B cell (primary cell): Measurements from ENCODE around the gene NAA35. TPM values are rescaled to one million over a fixed set of nuclear protein-coding genes. Genes with fewer than 3 reads are reported as not detected.

Experiments used
- ATAC-seq: fragments of 200-7000 bp; cut with Tn5 transposase; one replicate; pipeline ENCODE4 v1.10.0; 2021; ENCODE audit warnings: low read depth, mild to moderate bottlenecking, moderate number of reproducible peaks, moderate library complexity
- CTCF ChIA-PET: fragments of 350-600 bp; sonication (Branson Sonifier 250); formaldehyde crosslinking; loops from one replicate; lab custom pipeline; 2021; ENCODE audit warnings: antibody characterized with exemption, inconsistent platforms; lab: Charles Lee
- POLR2A ChIA-PET: fragments of 350-600 bp; sonication (Branson Sonifier 250); formaldehyde crosslinking; loops from one replicate; lab custom pipeline; 2021; ENCODE audit warnings: antibody characterized with exemption; lab: Charles Lee
- DNase-seq: peaks from one replicate; pipeline ENCODE4 v3.0.0; 2013
- H2AFZ ChIP-seq: 2 replicates; pipeline ENCODE4 v1.6.1; 2012; ENCODE audit warnings: mild to moderate bottlenecking, low read depth, low read length; ENCODE audit not compliant: insufficient read depth, poor library complexity, severe bottlenecking
- H3K27ac ChIP-seq, 2 donors: 1 replicate in 1 of 2; 2 replicates in 1 of 2; pipeline ENCODE4 v1.5.1; 2012 to 2013; ENCODE audit warnings: low read length in 2 of 2, mild to moderate bottlenecking in 2 of 2, moderate library complexity in 1 of 2
- H3K27me3 ChIP-seq, 4 experiments: fragments of 200-600 bp in 1 of 4; sonication (generic) in 1 of 4; replicated peaks in 1 of 4; 1 replicate in 2 of 4; 2 replicates in 2 of 4; pipeline versions ENCODE4 v1.6.1 to v1.7.0; 2013 to 2016; ENCODE audit warnings: low read length in 3 of 4, mild to moderate bottlenecking in 2 of 4, mixed read lengths in 1 of 4, moderate library complexity in 1 of 4; ENCODE audit not compliant: insufficient read depth in 4 of 4, control insufficient read depth in 3 of 4; ENCODE audit errors: control extremely low read depth in 1 of 4
- H3K36me3 ChIP-seq, 2 experiments: replicated peaks in 1 of 2; 1 replicate in 1 of 2; 2 replicates in 1 of 2; pipeline versions ENCODE4 v1.6.1 to v1.7.1; 2013; ENCODE audit warnings: low read length in 1 of 2; ENCODE audit not compliant: insufficient read depth in 2 of 2, control insufficient read depth in 1 of 2; ENCODE audit errors: control extremely low read depth in 1 of 2, extremely low read depth in 1 of 2
- H3K4me1 ChIP-seq, 2 donors: fragments of 200-600 bp in 1 of 2; sonication (generic) in 1 of 2; 1 replicate in 1 of 2; 2 replicates in 1 of 2; pipeline versions ENCODE4 v1.5.1 to v1.6.1; 2013 to 2017; ENCODE audit warnings: low read length in 2 of 2; ENCODE audit not compliant: control insufficient read depth in 2 of 2, insufficient read depth in 2 of 2
- H3K4me2 ChIP-seq: replicated peaks from 2 replicates; pipeline ENCODE3; 2012; ENCODE audit warnings: mild to moderate bottlenecking, low read depth, low read length; ENCODE audit not compliant: poor library complexity, severe bottlenecking
- H3K4me3 ChIP-seq, 5 experiments: fragments of 200-600 bp in 1 of 5; sonication (generic) in 1 of 5; 1 replicate in 3 of 5; 2 replicates in 2 of 5; pipeline versions ENCODE4 v1.5.1 to v1.7.0; 2011 to 2016; ENCODE audit warnings: low read length in 4 of 5, mild to moderate bottlenecking in 4 of 5, low read depth in 2 of 5, control low read depth in 1 of 5, moderate library complexity in 1 of 5; ENCODE audit not compliant: insufficient read depth in 1 of 5; ENCODE audit errors: control extremely low read depth in 1 of 5, extremely low read depth in 1 of 5
- H3K79me2 ChIP-seq: fragments of 200-600 bp; sonication (generic); one replicate; pipeline ENCODE4 v1.6.0; 2016; ENCODE audit warnings: low read length; ENCODE audit not compliant: control insufficient read depth, insufficient read depth
- H3K9ac ChIP-seq: fragments of 200-600 bp; sonication (generic); 2 replicates; pipeline ENCODE4 v1.6.1; 2017; ENCODE audit warnings: mild to moderate bottlenecking, low read length, moderate library complexity
- H3K9me3 ChIP-seq, 3 donors: one replicate each; pipeline versions ENCODE4 v1.6.1 to v1.7.1; 2013; ENCODE audit warnings: low read length in 2 of 3; ENCODE audit not compliant: control insufficient read depth in 2 of 3, insufficient read depth in 1 of 3; ENCODE audit errors: control extremely low read depth in 1 of 3
- H4K20me1 ChIP-seq: 2 replicates; pipeline ENCODE4 v1.6.0; 2012; ENCODE audit warnings: mild to moderate bottlenecking, low read length; ENCODE audit not compliant: insufficient read depth, control insufficient read depth, poor library complexity, severe bottlenecking
- H3K27ac Mint-ChIP-seq: one replicate; pipeline ENCODE4 v1.8.0; 2021; ENCODE audit warnings: mixed read lengths
- H3K27me3 Mint-ChIP-seq: one replicate; pipeline ENCODE4 v1.8.0; 2021; ENCODE audit warnings: mixed read lengths
- H3K4me1 Mint-ChIP-seq: one replicate; pipeline ENCODE4 v1.8.0; 2021; ENCODE audit warnings: mixed read lengths
- H3K4me3 Mint-ChIP-seq: one replicate; pipeline ENCODE4 v1.8.0; 2021; ENCODE audit warnings: mixed read lengths
- H3K9me3 Mint-ChIP-seq: one replicate; pipeline ENCODE4 v1.8.0; 2022; ENCODE audit warnings: mixed read lengths; ENCODE audit not compliant: insufficient read depth
- EZH2 ChIP-seq: IDR thresholded peaks from 2 replicates; pipeline ENCODE4 v1.6.1; 2012; ENCODE audit warnings: borderline replicate concordance, low read depth, mild to moderate bottlenecking, moderate library complexity, low read length; ENCODE audit not compliant: insufficient read depth, poor library complexity, severe bottlenecking
- WGBS: methylation state at CpG from one replicate; pipeline ENCODE4 v1.1.5; 2013; ENCODE audit warnings: missing lambda C conversion rate; ENCODE audit not compliant: insufficient coverage; 5-methylcytosine and 5-hydroxymethylcytosine counted together
- intact Hi-C: fragments of 100-400 bp; cut with micrococcal nuclease; formaldehyde crosslinking; loops from one replicate; pipeline ENCODE4 v1.10.0; 2022
- polyA plus RNA-seq: library from polyadenylated mRNA; depleted of rRNA; stranded (reverse); fragments of >200 nt; gene quantifications from 2 replicates; pipeline ENCODE4 v1.2.3, GENCODE V29; 2012
- total RNA-seq, 2 donors: library from RNA; stranded (reverse); fragments of 120-200 nt in 1 of 2; gene quantifications; 1 replicate in 1 of 2; 2 replicates in 1 of 2; pipeline versions ENCODE4 v1.2.3 to v1.2.4, GENCODE V29; 2013 to 2022
- TF ChIP-seq, protein P1 (sequence below): fragments of 200-600 bp; IDR thresholded peaks from one replicate; pipeline ENCODE4 v1.8.0; 2022; ENCODE audit warnings: antibody characterized with exemption, mild to moderate bottlenecking

Gene NAA35
- total and polyA plus RNA-seq, 2 donors (not counting 1 experiment from before 2014, with no cell fraction given), result 4.5 to 26.2 TPM

DNA sequence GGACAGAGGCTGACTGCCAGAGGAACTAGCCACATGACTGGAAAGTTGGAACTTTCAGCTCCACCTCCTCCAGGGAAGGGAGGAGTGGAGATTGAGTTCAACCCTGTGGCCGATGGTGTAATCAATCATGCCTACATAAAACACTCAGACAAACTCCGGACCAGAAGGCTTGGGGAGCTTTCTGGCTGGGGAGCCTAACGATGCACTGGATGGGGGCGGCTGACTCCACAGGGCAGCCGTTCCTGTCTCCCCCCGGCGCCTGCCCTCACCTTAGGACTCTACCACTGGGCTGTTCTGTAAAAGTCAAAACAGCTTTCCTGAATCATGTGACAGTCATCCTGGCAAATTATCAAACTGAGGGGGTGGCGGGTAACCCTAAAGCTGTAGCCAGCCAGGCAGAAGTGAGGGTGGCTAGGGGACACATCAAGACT lies 100.4 kb downstream of the NAA35 start:
- WGBS, result 95% methylated on average over 7 of the region's 8 CpGs
- H3K4me3 ChIP-seq, result no peak overlapping the region
- POLR2A ChIA-PET, result no interaction called here
- ATAC-seq (no peak), DNase-seq (no peak)
- H3K9ac ChIP-seq, result no peak overlapping the region
- no peaks in the 10 kb centered on the region for H3K4me1 ChIP-seq
- H3K9me3 ChIP-seq, result no peaks in the 10 kb centered on the region
- H3K36me3 ChIP-seq, result no peaks in the 10 kb centered on the region
- H3K4me3 Mint-ChIP-seq, result no peak overlapping the region
- no peak overlapping the region for H3K27ac ChIP-seq
- CTCF ChIA-PET, result no interaction called here
- no peaks in the 10 kb centered on the region for H3K9me3 Mint-ChIP-seq
- H3K27me3 ChIP-seq, result no peaks in the 10 kb centered on the region
- TF ChIP-seq EZH2, result no peak
- TF ChIP-seq, protein P1, sequence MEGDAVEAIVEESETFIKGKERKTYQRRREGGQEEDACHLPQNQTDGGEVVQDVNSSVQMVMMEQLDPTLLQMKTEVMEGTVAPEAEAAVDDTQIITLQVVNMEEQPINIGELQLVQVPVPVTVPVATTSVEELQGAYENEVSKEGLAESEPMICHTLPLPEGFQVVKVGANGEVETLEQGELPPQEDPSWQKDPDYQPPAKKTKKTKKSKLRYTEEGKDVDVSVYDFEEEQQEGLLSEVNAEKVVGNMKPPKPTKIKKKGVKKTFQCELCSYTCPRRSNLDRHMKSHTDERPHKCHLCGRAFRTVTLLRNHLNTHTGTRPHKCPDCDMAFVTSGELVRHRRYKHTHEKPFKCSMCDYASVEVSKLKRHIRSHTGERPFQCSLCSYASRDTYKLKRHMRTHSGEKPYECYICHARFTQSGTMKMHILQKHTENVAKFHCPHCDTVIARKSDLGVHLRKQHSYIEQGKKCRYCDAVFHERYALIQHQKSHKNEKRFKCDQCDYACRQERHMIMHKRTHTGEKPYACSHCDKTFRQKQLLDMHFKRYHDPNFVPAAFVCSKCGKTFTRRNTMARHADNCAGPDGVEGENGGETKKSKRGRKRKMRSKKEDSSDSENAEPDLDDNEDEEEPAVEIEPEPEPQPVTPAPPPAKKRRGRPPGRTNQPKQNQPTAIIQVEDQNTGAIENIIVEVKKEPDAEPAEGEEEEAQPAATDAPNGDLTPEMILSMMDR, result no peak
- H4K20me1 ChIP-seq, result no peaks in the 10 kb centered on the region
- H3K4me1 Mint-ChIP-seq, result no peaks in the 10 kb centered on the region
- no peaks in the 10 kb centered on the region for H3K79me2 ChIP-seq
- H3K27ac Mint-ChIP-seq, result no peak overlapping the region
- H2AFZ ChIP-seq, result no peak overlapping the region
- no peaks in the 10 kb centered on the region for H3K27me3 Mint-ChIP-seq
- intact Hi-C loops, result no loop called here
- no peak overlapping the region for H3K4me2 ChIP-seq

DNA sequence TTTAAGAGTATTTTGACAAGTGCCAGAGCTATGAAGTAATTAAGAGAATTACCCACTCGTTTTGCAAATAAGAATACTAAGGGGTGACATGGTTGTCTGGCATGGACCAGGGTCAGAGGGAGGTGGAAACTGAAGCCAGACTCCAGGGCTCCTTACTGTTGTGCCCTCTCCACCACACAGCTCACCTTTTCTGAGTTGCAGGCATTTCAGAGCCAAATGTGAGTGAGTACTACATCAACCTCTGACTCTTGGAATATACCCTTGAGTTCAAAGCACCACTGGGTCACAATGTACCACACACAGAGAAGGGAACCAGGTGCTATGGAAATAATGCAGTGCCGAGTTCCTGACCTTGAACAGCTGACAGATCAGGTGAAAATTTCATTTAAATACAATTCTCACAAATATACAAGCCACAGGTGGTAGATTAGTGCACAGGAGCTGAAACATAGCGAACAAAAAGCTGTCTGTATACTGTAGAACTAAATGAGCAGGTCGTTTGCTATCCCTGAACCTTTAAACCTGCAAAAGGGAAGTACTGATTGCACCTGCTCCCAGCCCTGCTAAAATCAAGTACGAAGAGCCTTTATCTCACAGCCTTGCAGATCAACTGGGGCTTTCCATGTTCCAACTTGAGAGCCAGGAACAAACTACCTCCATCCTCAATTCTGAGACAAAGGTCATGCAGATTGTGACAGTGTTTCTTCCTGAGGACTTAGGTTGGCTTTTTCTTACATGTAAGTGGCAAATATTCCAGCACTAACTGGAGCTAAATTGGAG lies 101.4 kb downstream of the NAA35 start:
- Histone ChIP-seq H3K36me3 (no peaks in the 10 kb centered on the region), H3K4me1 (no peaks in the 10 kb centered on the region), H3K79me2 (no peaks in the 10 kb centered on the region), H3K9ac (no peak overlapping the region), H3K27me3 (no peaks in the 10 kb centered on the region), H3K9me3 (peaks cover 0 to 5% (median 0%) of the 10 kb centered on the region in 3 donors), H3K4me2 (no peak overlapping the region), H3K4me3 (no peak overlapping the region), H4K20me1 (no peaks in the 10 kb centered on the region), H3K27ac (no peak overlapping the region), H2AFZ (no peak overlapping the region)
- POLR2A ChIA-PET, result no interaction called here
- WGBS, result 79% methylated on average over 2 of the region's 5 CpGs
- intact Hi-C loops, result no loop called here
- Mint-ChIP-seq H3K9me3 (no peaks in the 10 kb centered on the region), H3K4me1 (no peaks in the 10 kb centered on the region), H3K27ac (no peak overlapping the region), H3K27me3 (no peaks in the 10 kb centered on the region), H3K4me3 (no peak overlapping the region)
- TF ChIP-seq, protein P1, result no peak
- TF ChIP-seq EZH2, result no peak
- CTCF ChIA-PET, result no interaction called here
- DNase-seq (no peak), ATAC-seq (no peak)
